HG03045 (cell line): ENCODE results near the gene ALPK3.

Experiments used
- ATAC-seq: cut with Tn5 transposase; IDR thresholded peaks from one replicate; pipeline ENCODE4 v1.9.1; 2021; ENCODE audit warnings: mild to moderate bottlenecking, moderate library complexity; ENCODE audit not compliant: unreplicated experiment

ALPK3 gene

DNA sequence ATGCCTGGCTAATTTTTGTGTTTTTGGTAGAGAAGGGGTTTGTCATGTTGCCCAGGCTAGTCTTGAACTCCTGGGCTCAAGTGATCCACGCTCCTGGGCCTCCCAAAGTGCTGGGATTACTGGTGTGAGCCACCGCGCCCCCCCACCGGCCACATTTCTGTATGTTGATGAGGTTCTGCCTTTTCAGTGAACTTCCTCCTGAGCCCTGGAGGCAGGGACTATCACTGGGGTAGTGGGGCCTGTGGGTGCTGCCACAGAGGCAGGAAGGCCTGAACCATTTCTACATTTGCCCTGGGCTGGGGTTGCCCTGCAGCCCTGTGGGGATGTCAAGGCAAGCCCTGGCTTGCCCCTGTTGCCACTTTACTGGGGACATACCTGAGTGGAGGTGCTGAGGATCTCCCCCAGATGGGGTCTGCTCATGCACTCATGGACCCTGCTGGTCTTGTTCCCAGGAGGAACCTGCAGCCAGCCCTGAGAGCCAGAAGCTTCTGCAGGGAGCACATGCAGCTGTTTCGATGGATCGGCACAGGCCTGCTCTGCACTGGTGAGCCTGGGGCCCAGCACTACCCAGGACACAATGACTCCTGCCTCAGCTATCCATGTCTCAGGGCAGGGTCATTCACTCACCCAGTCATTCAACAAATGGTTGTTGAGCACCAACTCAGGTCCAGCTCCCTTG, 73.0 kb downstream of the ALPK3 start:
- no peak for ATAC-seq

DNA sequence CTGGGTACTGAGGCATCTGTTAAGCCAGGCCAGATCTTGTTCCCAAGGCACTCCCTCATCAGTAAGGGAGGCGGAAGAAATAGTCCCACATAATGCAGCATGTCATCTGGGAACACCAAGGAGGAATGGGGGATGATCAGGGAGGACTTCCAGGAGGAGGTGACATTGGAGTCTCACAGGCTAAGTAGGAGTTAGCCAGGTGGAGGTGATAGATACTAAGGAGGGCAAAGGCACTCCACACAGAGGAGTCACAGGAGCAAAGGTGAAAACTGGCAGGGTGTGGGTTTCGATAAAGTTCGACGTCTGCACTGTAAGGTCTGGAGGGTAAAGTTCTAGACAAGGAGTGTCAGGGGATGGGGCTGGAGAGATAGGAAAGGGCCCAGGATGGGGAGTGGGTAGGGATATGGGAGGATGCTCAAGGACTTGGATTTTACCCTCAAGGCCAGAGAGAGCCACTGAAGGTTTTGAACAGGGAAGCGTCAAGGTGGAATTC, 73.6 kb downstream of the ALPK3 start:
- no peak for ATAC-seq

GRCh38 chr15:84891339-84891738, 74.2 kb downstream of the ALPK3 start:
- ATAC-seq = no peak

- no peak for ATAC-seq
These were observed 75.7 kb downstream of the ALPK3 start for GRCh38 chr15:84892786-84893307.

GRCh38 chr15:84893607-84894006, 76.5 kb downstream of the ALPK3 start:
- no peak for ATAC-seq

GRCh38 chr15:84894736-84895425, 77.7 kb downstream of the ALPK3 start:
- ATAC-seq = no peak

DNA sequence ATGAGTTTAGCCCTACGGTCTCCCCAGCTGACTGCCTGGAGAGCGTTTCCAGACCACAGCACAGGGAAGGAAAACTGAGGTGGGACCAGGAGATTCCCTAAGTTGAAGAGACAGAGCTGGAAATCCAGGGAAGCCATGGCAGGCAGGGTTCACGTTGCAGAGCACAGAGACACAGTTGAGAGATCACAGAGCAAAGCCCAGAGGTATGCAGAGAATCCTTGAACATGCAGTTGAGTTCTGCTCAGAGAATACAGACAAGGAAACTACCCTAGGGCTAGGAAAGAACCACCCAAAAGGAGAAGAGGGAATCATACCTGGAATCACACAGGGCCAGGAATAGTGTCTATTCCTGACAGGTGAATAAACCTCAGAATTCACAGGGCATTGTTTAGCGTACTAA, 81.6 kb downstream of the ALPK3 start:
- ATAC-seq = no peak

GRCh38 chr15:84899750-84900149, 82.6 kb downstream of the ALPK3 start:
- ATAC-seq = no peak

- ATAC-seq = no peak
These were observed 84.4 kb downstream of the ALPK3 start for GRCh38 chr15:84901540-84901939.

DNA sequence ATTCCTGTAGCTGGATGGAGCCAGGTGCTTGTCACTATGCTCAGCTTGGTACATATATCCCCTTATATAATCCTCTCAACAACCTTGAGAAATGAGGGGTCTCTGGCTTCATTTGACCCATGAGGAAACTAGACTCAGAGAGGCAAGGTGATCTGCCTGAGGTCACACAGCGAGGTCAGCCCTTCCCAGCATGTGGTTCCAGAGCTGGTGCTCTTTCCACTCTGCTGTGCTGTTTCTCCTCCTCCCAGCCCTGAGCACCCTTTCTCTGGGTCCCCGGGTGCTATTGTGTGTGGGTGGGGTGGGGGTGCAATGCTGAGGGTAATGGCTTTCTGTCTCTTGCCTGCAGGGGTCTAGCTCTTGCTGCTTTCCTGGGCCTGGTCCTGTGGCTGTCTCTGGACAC, 86.6 kb downstream of the ALPK3 start:
- ATAC-seq = no peak

- ATAC-seq = no peak
These were observed 87.3 kb downstream of the ALPK3 start for GRCh38 chr15:84904419-84904818.

GRCh38 chr15:84905016-84905916, 88.1 kb downstream of the ALPK3 start:
- no peak for ATAC-seq

- ATAC-seq = no peak
These were observed 90.6 kb downstream of the ALPK3 start for GRCh38 chr15:84907731-84908130.

GRCh38 chr15:84908564-84908963, 91.4 kb downstream of the ALPK3 start:
- no peak for ATAC-seq

DNA sequence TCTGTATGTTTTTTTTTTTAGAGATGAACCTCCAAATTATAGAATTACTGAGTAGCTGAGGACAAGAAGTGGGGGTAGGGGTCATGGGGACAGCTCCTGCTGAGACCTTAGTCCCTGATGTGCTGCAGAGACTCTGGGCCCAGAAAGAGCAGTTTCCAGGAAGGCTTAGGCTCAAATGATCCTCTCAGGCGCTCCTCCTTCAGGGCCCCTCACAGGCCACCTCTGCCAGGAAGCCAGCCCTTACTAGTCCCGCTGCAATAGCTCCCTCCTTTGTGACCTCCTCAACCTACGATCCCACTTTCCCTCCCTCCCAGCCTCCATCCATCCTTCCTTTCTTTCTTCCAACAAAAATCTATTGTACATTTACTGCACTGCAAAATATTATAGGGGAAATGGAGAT, 91.9 kb downstream of the ALPK3 start:
- ATAC-seq = no peak

GRCh38 chr15:84909782-84910181, 92.6 kb downstream of the ALPK3 start:
- no peak for ATAC-seq

DNA sequence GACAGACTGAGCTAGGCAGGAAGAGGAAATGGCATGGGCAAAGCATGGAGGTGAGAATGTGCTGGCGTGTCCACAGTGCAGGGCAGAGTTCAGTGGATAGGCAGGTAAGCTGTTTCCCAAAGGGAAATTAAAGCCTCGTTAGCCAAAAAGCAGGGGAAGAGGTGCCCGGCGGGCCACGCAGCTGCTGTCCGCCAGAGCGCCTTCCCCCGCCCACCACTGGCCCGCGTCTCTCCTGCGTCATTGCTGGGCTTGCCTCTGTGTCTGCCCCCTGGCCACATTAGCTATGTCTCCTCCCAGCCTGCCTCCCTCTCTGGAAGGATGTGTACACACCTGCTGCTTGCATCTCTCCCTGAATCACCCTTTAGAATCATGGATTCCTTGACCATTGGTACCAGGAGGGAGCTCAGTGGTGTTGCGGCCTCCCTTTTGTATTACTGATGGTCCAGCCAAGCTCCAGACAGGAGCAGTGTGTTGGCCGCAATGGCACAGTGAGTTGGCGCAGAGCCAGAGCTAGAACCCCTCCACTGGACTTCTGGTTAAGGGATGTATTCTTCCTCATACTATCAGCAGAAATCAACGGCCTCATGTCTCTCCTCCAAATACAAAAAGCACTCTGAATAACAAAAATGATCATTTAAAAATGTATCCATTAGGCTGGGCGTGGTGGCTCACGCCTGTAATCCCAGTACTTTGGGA, 93.9 kb downstream of the ALPK3 start:
- no peak for ATAC-seq

DNA sequence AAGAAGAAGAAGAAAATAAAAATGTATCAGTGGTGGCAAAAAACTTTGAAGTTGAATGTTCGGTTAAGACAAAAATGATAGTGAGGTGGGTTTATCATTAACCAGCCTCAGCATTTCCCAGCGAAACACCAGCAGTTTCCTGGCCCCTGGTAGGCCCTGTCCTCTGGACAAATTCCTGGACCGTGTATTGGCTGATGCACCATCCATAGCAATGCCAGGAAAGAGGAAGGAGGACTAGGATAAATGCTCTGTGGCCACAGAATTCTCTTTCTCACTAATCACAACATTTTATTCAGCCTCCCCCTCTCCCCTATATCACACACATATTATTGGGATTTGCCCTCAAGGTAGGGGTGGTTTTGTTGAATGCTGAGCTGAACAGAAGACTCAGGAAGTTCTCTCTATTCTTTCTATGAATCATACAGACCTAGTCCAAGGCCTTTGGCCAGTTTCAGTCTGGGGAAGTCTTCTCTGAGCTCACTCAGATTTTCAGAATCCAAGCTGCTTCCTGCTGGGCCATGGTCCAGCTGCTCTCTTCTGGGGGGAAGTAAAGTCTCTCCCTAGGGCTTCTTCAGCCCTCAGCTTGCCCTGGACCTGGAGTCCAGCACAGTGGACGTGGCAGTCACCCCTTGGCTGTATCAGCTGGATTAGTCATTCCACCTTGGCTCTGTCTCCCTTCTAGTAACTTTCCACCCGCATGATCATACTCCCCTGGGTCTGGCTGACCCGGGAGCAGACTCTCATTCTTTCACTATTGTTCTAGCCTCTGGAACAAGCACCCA, 94.9 kb downstream of the ALPK3 start:
- no peak for ATAC-seq

GRCh38 chr15:84913360-84913723, 96.2 kb downstream of the ALPK3 start:
- no peak for ATAC-seq

- no peak for ATAC-seq
These were observed 97.2 kb downstream of the ALPK3 start for GRCh38 chr15:84914351-84914750.
